ENCODE results near the gene TMC3.

GRCh38 chr15:81286621-81287121 is 87.3 kb downstream of the TMC3 start:
- TF ChIP-seq CTCF (IDR thresholded peaks at IDR 0.05; ENCODE audit: insufficient read depth, low read depth, low read length), result no peak
- no peak for TF ChIP-seq EZH2 (IDR thresholded peaks at IDR 0.05; ENCODE audit: insufficient read depth, low read length)
